Uterus (tissue), 2 donors: ENCODE results near the gene GPR161.

ENCODE experiments used
- CTCF ChIP-seq, 4 experiments: fragments of 200-600 bp in 2 of 4; fragments of 450-650 bp in 2 of 4; sonication (generic) in 2 of 4; IDR thresholded peaks; one replicate each; pipeline ENCODE4 v1.5.1; 2016 to 2019; ENCODE audit warnings: antibody characterized with exemption in 4 of 4, mild to moderate bottlenecking in 2 of 4, moderate library complexity in 1 of 4
- POLR2A ChIP-seq, 2 donors: fragments of 450-650 bp; IDR thresholded peaks; one replicate each; pipeline ENCODE4 v1.6.1; 2016; ENCODE audit warnings: antibody characterized with exemption in 2 of 2, mild to moderate bottlenecking in 1 of 2, moderate library complexity in 1 of 2

GRCh38 chr1:168141871-168142385, 5.2 kb upstream of the GPR161 start:
- TF ChIP-seq CTCF (IDR thresholded peaks at IDR 0.05) (no peak), POLR2A (IDR thresholded peaks at IDR 0.05) (no peak)
